Smooth muscle cell (in vitro differentiated cells): ENCODE results near the gene TMEM151A. TPM values are rescaled to one million over a fixed set of nuclear protein-coding genes. Genes with fewer than 3 reads are reported as not detected.

Experiments
- DNase-seq: peaks from one replicate; lab custom pipeline; 2025; ENCODE audit not compliant: unreplicated experiment; lab: John Stamatoyannopoulos, UW
- H2AFZ ChIP-seq: fragments of 200-600 bp; sonication (generic); 2 replicates; pipeline ENCODE4 v1.6.0; 2016; ENCODE audit warnings: antibody characterized with exemption, low read depth, mild to moderate bottlenecking
- H3F3A ChIP-seq: fragments of 200-600 bp; sonication (generic); 2 replicates; pipeline ENCODE4 v1.6.0; 2017; ENCODE audit warnings: antibody characterized with exemption, low read depth
- H3K27ac ChIP-seq: fragments of 200-600 bp; sonication (generic); 2 replicates; pipeline ENCODE4 v1.5.1; 2016; ENCODE audit warnings: low read depth, mild to moderate bottlenecking
- H3K27me3 ChIP-seq: fragments of 200-600 bp; sonication (generic); 2 replicates; pipeline ENCODE4 v1.6.1; 2016; ENCODE audit warnings: low read depth, mild to moderate bottlenecking
- H3K36me3 ChIP-seq: fragments of 200-600 bp; sonication (generic); 2 replicates; pipeline ENCODE4 v1.5.1; 2016; ENCODE audit warnings: low read depth
- H3K4me1 ChIP-seq: fragments of 200-600 bp; sonication (generic); 2 replicates; pipeline ENCODE4 v1.5.1; 2016; ENCODE audit warnings: low read depth
- H3K4me2 ChIP-seq: fragments of 200-600 bp; sonication (generic); 2 replicates; pipeline ENCODE4 v1.6.0; 2016; ENCODE audit warnings: mild to moderate bottlenecking
- H3K4me3 ChIP-seq: fragments of 200-600 bp; sonication (generic); 2 replicates; pipeline ENCODE4 v1.5.1; 2016; ENCODE audit warnings: mild to moderate bottlenecking
- H3K79me2 ChIP-seq: fragments of 200-600 bp; sonication (generic); 2 replicates; pipeline ENCODE4 v1.6.0; 2016; ENCODE audit warnings: low read depth, mild to moderate bottlenecking
- H3K9ac ChIP-seq: fragments of 200-600 bp; sonication (generic); 2 replicates; pipeline ENCODE4 v1.6.0; 2016; ENCODE audit warnings: low read depth
- H3K9me3 ChIP-seq: fragments of 200-600 bp; sonication (generic); replicated peaks from 2 replicates; pipeline ENCODE4 v1.5.1; 2016; ENCODE audit warnings: low read depth
- H4K20me1 ChIP-seq: fragments of 200-600 bp; sonication (generic); 2 replicates; pipeline ENCODE4 v1.6.0; 2016; ENCODE audit warnings: low read depth
- CTCF ChIP-seq: fragments of 200-600 bp; sonication (generic); IDR thresholded peaks from 2 replicates; pipeline ENCODE4 v1.5.1; 2017; ENCODE audit warnings: borderline replicate concordance, mild to moderate bottlenecking, antibody characterized with exemption; ENCODE audit not compliant: insufficient read depth, poor library complexity, severe bottlenecking
- WGBS: methylation state at CpG from one replicate; pipeline ENCODE4 v1.1.7; 2016; ENCODE audit warnings: low lambda C conversion rate; 5-methylcytosine and 5-hydroxymethylcytosine counted together
- polyA plus RNA-seq: library from polyadenylated mRNA; unstranded; fragments of >200 nt; fragmentation: Nextera tagmentation; extraction: Ambion mirVana; gene quantifications from 2 replicates; pipeline ENCODE4 v1.2.1, GENCODE V29; 2016
- total RNA-seq: library from RNA; depleted of rRNA; stranded (reverse); fragments of >200 nt; gene quantifications from 2 replicates; pipeline ENCODE4 v1.2.3, GENCODE V29; 2014

The TMEM151A gene
- total and polyA plus RNA-seq, 2 experiments from 2014 or later = 0.18 to 0.64 TPM

- TF ChIP-seq CTCF = no peak
- H4K20me1 ChIP-seq = peaks cover 4% of the 10 kb centered on the region
- H3K79me2 ChIP-seq = peaks cover 9% of the 10 kb centered on the region
- no peak overlapping the region for H2AFZ ChIP-seq
- H3K9ac ChIP-seq = no peak overlapping the region
- H3K4me2 ChIP-seq = no peak overlapping the region
- DNase-seq = no peak
- 91% methylated on average over 28 of the region's 29 CpGs for WGBS
- H3K4me1 ChIP-seq = peaks cover 16% of the 10 kb centered on the region
- no peaks in the 10 kb centered on the region for H3K27me3 ChIP-seq
- no peaks in the 10 kb centered on the region for H3K36me3 ChIP-seq
- H3K9me3 ChIP-seq = no peaks in the 10 kb centered on the region
- H3K27ac ChIP-seq = no peak overlapping the region
- H3F3A ChIP-seq = peaks cover 16% of the 10 kb centered on the region
- H3K4me3 ChIP-seq = no peak overlapping the region
Observed at GRCh38 chr11:66333896-66334604, 42.4 kb downstream of the TMEM151A start.

GRCh38 chr11:66334605-66335442 lies 43.1 kb downstream of the TMEM151A start:
- H4K20me1 ChIP-seq = peaks cover 4% of the 10 kb centered on the region
- H3K79me2 ChIP-seq = peaks cover 9% of the 10 kb centered on the region
- H3F3A ChIP-seq = peaks cover 16% of the 10 kb centered on the region
- peaks cover 16% of the 10 kb centered on the region for H3K4me1 ChIP-seq
- TF ChIP-seq CTCF = no peak
- H3K27me3 ChIP-seq = no peaks in the 10 kb centered on the region
- no peak for DNase-seq
- H3K36me3 ChIP-seq = no peaks in the 10 kb centered on the region
- WGBS = 91% methylated on average over 42 of the region's 42 CpGs
- H2AFZ ChIP-seq = no peak overlapping the region
- peak overlapping the region; percentile 98 for H3K27ac ChIP-seq
- H3K4me3 ChIP-seq = peak overlapping the region; percentile 64
- no peak overlapping the region for H3K9ac ChIP-seq
- H3K4me2 ChIP-seq = peak overlapping the region; percentile 89
- H3K9me3 ChIP-seq = no peaks in the 10 kb centered on the region

GRCh38 chr11:66335531-66336233 lies 44.0 kb downstream of the TMEM151A start:
- Histone ChIP-seq H3K27ac (peak overlapping the region; percentile 98), H3K79me2 (peaks cover 9% of the 10 kb centered on the region), H2AFZ (no peak overlapping the region), H3K36me3 (no peaks in the 10 kb centered on the region), H4K20me1 (peaks cover 4% of the 10 kb centered on the region), H3K4me1 (peaks cover 16% of the 10 kb centered on the region), H3K4me3 (peak overlapping the region; percentile 64), H3F3A (peaks cover 16% of the 10 kb centered on the region), H3K4me2 (peak overlapping the region; percentile 89), H3K27me3 (no peaks in the 10 kb centered on the region), H3K9me3 (no peaks in the 10 kb centered on the region), H3K9ac (peak overlapping the region; percentile 95)
- 18% methylated on average over 35 of the region's 35 CpGs for WGBS
- no peak for TF ChIP-seq CTCF
- no peak for DNase-seq
